Measurements from ENCODE around the gene HCAR2. TPM values are rescaled to one million over a fixed set of nuclear protein-coding genes. Genes with fewer than 3 reads are reported as not detected.
A peak's percentile ranks its signal among the peaks of the same experiment; 100 is the strongest.

Gene HCAR2
- total and polyA plus RNA-seq, 2 of the 13 experiments (the other 11 are each of a cell fraction or from before 2014, with no cell fraction given), result 0.09 to 5.6 TPM

- TF ChIP-seq ZNF407 (CRISPR knock-in tag; IDR thresholded peaks at IDR 0.05; ENCODE audit: not compliant biosample characterization) (peak; percentile 54), FOXA1 (IDR thresholded peaks at IDR 0.05) (no peak), FOXA1 (CRISPR knock-in tag; IDR thresholded peaks at IDR 0.05) (peak; percentile 61), ZNF230 (CRISPR knock-in tag; IDR thresholded peaks at IDR 0.05) (no peak), GRHL1 (CRISPR knock-in tag; conservative IDR thresholded peaks at IDR 0.05) (no peak), ZNF296 (CRISPR knock-in tag; conservative IDR thresholded peaks at IDR 0.05) (no peak), ZNF709 (CRISPR knock-in tag; IDR thresholded peaks at IDR 0.05) (peak; percentile 79; the same call in 1 of the 2 replicates), CREB1 (IDR thresholded peaks at IDR 0.05) (peak; percentile 60), CREB1 (CRISPR knock-in tag; IDR thresholded peaks at IDR 0.05) (peak; percentile 52), ELK4 (CRISPR knock-in tag; IDR thresholded peaks at IDR 0.05; ENCODE audit: borderline replicate concordance) (peak; percentile 89), CENPBD1 (CRISPR knock-in tag; IDR thresholded peaks at IDR 0.05; ENCODE audit: borderline replicate concordance, low read depth) (no peak), DMTF1 (CRISPR knock-in tag; IDR thresholded peaks at IDR 0.05) (no peak), PCBP2 (optimal IDR thresholded peaks at IDR 0.05; ENCODE audit: low read depth, low read length, poor library complexity, severe bottlenecking) (no peak), ARNT2 (CRISPR knock-in tag; IDR thresholded peaks at IDR 0.05; ENCODE audit: low read depth) (peak; percentile 99; the same call in 1 of the 2 replicates), TGIF2 (CRISPR knock-in tag; IDR thresholded peaks at IDR 0.05) (peak; percentile 69)
These were observed 49.5 kb upstream of the HCAR2 start, which contains the start of gene DENR (continued) for GRCh38 chr12:122752464-122753318.
